Mesangial cell (primary cell): ENCODE results near the gene BEND6. TPM values are rescaled to one million over a fixed set of nuclear protein-coding genes. Genes with fewer than 3 reads are reported as not detected.

Source experiments
- total RNA-seq: library from RNA; depleted of rRNA; stranded (reverse); fragments of >200 nt; gene quantifications from 2 replicates; pipeline ENCODE4 v1.2.3, GENCODE V29; 2015

Gene BEND6, protein sequence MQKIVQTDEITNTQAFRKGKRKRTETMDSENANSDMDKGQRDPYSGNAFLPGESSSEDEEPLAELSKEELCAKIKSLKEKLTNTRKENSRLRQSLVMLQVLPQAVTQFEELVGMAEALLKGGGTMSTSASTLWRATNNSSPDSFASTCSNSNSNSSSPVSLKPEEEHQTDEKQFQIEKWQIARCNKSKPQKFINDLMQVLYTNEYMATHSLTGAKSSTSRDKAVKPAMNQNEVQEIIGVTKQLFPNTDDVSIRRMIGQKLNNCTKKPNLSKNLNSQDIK
- total RNA-seq: 2.3 and 4.1 TPM in 2 replicates

DNA sequence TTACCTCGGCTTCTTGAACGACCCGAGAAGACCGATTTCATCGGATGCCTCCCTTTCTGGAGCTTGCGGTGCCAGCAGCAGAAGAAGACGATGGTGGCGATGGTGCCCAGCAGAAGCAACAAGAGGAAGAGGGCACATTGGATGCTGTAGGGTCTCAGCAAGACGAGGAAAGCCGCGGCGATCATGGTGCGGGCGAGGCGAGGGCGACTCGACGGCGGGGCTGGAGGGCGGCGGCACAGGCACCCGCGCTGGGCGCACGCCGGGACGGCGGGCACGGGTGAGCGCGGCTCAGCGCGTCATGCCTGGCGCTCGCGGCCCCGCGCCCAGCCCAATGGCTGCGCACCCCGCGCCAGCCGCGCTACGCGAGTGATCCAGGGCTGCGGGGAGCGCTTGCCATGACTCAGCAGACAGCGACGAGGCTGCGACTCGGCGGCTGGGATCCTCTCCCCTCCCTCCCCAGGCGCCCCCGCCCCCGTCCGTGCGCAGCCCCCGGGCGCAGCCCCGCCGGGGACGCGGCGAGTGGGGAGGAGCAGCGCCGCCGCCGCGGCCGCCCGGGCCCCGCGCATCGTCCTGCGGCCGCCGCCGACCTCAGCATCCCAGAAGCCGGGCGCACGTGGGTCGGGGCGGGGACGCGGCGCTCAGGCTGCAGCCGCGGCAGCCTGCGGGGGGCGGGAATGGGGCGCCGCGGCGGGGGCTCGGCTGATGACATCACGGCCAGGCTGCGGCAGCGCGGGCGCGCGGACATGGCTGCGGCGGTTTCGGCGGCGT, at the start of gene BEND6:
TSS of gene BEND6 (plus strand) at position 705 of the 768 bp plus-strand sequence. CDS start 26,704 bp downstream, outside the sequence.

DNA sequence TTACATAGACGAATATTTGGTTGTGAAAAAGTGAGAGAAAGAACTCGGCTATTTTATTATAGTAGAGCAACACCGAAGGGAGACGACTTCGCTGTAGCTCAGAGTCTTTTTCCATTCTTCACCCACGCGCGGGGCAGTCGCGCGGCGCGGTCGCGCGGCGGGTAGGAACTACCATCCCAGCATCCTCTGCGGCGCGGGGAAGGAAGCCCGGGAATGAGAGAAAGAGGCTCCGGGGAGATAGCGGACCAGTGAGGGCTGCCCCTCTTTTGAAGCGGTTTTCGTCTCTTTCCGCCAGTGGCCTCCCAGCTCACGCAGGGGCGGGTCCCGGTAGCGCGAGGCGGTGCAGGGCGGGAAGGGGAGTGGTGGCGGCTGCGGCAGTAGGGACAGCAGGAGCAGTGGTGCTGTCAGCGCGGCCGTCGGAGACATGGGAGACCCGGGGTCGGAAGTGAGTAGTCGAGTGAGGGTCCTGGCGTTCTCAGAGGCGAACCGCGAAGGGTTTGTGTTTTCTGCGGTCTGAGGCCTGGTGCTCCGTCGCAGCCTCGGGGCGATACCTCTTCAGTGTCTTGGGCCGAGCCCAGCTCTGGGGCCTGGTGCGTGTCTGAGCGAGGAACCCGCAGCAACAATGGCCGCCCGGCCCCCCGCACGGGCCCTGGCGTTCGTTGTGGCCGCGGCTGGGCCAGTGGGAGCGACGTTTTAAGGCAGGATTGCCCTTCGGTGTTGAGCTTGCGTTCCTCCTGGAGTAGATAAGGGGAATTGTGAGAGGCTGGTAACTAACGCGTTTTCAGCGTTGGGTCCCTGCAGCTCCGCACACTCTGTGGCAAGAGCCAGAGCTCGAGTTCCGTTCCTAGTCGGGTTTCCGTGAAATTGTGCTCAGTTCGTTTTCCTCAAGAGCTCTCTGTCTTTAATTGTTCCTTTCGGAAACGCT, 91.7 kb downstream of the BEND6 start, which contains the start of gene KIAA1586:
TSS of gene KIAA1586 (plus strand) at position 362 of the 925 bp plus-strand sequence. CDS start at position 425, 63 bp downstream.

Other genes starting within 250 kb of the BEND6 start
- 3.5 and 4.1 TPM in 2 replicates for gene KIAA1586, start 91.6 kb downstream of the BEND6 start, total RNA-seq
- 16.0 and 17.4 TPM in 2 replicates for gene ZNF451, start 135.1 kb downstream of the BEND6 start, total RNA-seq
- gene BAG2, start 217.2 kb downstream of the BEND6 start, total RNA-seq: 7.5 and 10.3 TPM in 2 replicates